ENCODE measurements around the gene PRDX4. TPM values are rescaled to one million over a fixed set of nuclear protein-coding genes. Genes with fewer than 3 reads are reported as not detected.
A peak's percentile ranks its signal among the peaks of the same experiment; 100 is the strongest.
"Not testable (repeated sequence)": the region's sequence is repeated elsewhere in the genome, so short reads cannot be mapped to it uniquely, and the experiment has no call there.

PRDX4 gene
- total RNA-seq, 1 experiment from 2014 or later = 474 TPM

DNA sequence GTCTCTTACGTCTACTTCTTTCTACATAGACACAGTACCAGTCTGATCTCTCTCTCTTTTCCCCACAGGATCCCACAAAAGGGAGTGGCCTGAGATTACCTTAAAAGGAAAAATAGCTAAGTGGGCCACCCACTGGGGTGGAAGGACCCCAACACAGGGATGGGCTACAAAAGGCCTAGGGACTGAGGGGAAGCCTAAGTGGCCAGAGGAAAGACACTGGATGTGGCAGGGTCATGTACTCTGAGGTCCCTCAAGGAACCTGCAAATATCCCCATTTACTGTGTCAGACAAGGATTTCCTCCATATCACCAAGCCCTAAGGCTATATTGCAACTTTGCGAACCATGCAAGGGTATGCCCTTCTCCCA is 6.5 kb upstream of the PRDX4 start:
- no peak for DNase-seq
- Histone ChIP-seq H3K27me3 (ENCODE audit: control insufficient read depth, insufficient read depth, low read length) (no peaks in the 10 kb centered on the region), H3K36me3 (replicated peaks; ENCODE audit: control insufficient read depth, insufficient read depth, low read length) (no peaks in the 10 kb centered on the region)

DNA sequence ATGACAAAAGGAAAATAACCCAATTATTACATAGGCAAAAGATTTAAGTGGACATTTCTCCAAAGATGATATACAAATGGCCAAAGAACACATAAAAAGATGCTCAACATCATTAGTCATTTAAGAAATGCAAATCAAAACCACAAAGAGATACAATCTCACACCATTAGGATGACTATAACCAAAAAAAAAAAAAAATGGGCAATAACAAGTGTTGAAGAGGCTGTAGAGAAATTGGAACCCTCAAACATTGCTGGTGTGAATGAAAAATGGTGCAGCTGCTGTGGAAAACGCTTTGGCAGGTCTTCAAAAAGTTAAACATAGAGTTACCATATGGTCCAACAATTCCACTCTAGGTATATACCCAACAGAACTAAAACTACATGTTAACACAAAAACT is 5.6 kb upstream of the PRDX4 start:
- H3K27me3 ChIP-seq (ENCODE audit: control insufficient read depth, insufficient read depth, low read length) = no peaks in the 10 kb centered on the region
- H3K36me3 ChIP-seq (replicated peaks; ENCODE audit: control insufficient read depth, insufficient read depth, low read length) = no peaks in the 10 kb centered on the region
- no peak for DNase-seq
- H3K4me3 ChIP-seq (ENCODE audit: insufficient read depth, low read depth, low read length) = no peak overlapping the region

More for the DNA sequence above, 6.5 kb upstream of the PRDX4 start:
- H3K4me3 ChIP-seq (ENCODE audit: insufficient read depth, low read depth, low read length) = no peak overlapping the region

DNA sequence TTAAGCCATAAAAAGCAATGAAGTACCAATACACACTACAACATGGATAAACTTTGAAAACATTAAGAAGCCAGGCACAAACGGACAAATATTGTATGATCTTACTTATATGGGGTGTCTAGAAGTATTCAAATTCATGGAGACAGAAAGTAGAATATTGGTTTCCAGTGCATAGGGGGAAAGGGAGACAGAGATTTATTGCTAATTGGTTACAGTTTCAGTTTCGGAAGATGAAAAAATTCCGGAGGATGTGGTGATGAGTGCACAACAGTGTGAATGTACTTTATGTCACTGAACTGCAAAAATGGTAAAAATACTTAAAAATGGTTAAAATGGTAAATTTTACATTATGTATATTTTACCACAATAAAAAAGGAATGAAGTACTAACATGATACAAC is 5.1 kb upstream of the PRDX4 start:
- no peaks in the 10 kb centered on the region for H3K36me3 ChIP-seq (replicated peaks; ENCODE audit: control insufficient read depth, insufficient read depth, low read length)
- H3K27me3 ChIP-seq (ENCODE audit: control insufficient read depth, insufficient read depth, low read length) = no peaks in the 10 kb centered on the region
- no peak overlapping the region for H3K4me3 ChIP-seq (ENCODE audit: insufficient read depth, low read depth, low read length)

DNA sequence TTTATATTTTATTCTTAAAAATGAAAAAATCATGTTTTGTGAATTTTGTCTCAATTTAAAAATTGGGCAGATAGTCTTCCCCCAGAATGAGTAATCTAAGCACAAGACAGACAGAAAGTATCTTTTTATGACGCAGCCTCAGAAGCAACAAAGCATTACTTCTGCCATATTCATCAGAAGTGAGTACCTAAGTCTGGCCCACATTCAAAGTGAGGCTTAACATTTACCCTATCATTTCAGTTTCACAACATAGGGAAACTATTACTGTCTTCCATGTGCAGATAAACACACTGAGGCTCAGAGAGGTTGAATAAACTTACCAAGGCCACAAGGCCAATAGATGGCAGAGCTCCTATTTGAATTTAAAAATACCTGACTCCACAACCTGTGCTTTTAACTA is 4.4 kb upstream of the PRDX4 start:
- Histone ChIP-seq H3K4me3 (ENCODE audit: insufficient read depth, low read depth, low read length) (no peak overlapping the region), H3K36me3 (replicated peaks; ENCODE audit: control insufficient read depth, insufficient read depth, low read length) (no peaks in the 10 kb centered on the region), H3K27me3 (ENCODE audit: control insufficient read depth, insufficient read depth, low read length) (no peaks in the 10 kb centered on the region)
- no peak for DNase-seq

More for the DNA sequence above, 5.1 kb upstream of the PRDX4 start:
- DNase-seq = no peak

DNA sequence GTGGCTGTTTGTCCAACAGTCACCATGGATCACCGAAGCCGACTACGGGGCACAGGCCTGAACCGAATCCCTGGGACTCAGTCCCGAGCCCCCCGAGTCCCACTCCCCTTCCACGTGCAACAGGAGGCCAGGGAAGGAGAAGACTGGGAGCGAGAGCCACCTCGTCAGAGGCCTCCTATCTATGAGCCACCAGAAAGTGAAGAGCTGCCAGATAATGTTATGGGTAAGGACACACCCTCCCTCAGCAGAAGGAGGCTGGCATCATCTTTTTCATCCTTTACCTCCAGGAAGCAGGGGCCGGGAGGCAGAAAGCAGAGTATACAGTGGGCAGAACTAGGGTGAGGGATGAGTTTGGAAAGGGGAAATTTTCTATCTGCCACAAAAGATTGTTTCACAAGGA is 2.8 kb upstream of the PRDX4 start:
- DNase-seq = no peak
- no peaks in the 10 kb centered on the region for H3K27me3 ChIP-seq (ENCODE audit: control insufficient read depth, insufficient read depth, low read length)
- no peaks in the 10 kb centered on the region for H3K36me3 ChIP-seq (replicated peaks; ENCODE audit: control insufficient read depth, insufficient read depth, low read length)
- H3K4me3 ChIP-seq (ENCODE audit: insufficient read depth, low read depth, low read length) = no peak overlapping the region

DNA sequence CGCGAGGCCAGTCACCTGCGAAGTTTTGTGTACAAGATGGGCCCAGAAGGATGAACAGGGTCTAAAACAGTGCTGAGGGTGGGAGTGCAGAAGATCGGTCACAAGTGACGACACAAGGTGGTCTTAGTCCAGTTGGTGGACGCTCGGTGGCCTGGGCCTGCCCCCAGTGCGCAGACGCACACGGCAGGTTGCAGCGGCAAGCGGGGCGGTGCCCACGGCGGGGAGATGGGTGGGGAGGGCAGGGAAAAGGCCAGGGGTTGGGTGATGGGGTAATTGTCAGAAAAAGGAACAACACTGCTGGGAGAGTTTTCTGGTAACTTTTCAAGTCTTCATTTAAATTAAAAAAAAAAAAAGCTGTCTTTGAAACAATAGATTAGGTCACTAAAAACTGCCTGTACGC is 1.0 kb upstream of the PRDX4 start:
- Histone ChIP-seq H3K36me3 (replicated peaks; ENCODE audit: control insufficient read depth, insufficient read depth, low read length) (peaks cover 3% of the 10 kb centered on the region), H3K27me3 (ENCODE audit: control insufficient read depth, insufficient read depth, low read length) (no peaks in the 10 kb centered on the region), H3K4me3 (ENCODE audit: insufficient read depth, low read depth, low read length) (no peak overlapping the region)
- peak; percentile 52 for DNase-seq

DNA sequence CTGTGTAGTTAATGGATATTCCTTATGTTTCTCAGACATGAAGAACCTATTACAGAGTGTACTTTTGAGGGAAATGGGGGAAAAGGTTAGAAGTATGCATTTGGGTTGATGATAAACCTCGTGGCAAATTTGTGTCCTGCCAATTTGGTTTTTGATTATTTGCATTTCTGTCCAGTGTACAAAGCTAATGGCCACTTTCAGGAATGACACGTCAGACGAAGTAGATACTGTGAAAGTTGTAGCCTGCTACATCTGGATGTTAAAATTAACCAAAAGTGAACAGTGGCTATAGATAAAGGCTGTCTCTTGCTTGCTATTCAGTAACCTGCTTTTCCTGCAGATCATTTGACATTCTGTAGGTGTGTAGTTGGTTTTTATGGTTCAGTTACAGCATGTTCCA is 1.0 kb downstream of the PRDX4 start:
- DNase-seq = no peak
- H3K36me3 ChIP-seq (replicated peaks; ENCODE audit: control insufficient read depth, insufficient read depth, low read length) = peaks cover 11% of the 10 kb centered on the region

DNA sequence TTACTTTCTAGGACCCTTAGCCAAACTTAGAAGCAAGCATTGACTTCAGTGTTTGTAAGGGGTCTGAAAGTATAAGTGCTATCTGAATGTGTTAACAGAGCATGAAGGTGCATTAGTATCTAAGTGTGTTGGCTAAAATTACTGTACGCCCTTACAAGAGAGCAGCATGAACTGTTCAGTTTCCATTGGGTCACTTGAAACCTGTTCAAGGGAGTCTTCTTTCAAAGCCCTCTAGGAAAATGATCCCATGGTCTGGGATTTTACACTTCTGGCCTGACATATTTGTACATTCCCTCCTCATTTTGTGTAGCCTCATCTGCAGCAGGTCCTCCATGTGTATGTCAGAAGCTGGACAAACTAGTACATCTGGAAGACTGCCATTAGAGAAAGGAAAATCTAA is 3.2 kb downstream of the PRDX4 start:
- no peak for DNase-seq
- no peaks in the 10 kb centered on the region for H3K27me3 ChIP-seq (ENCODE audit: control insufficient read depth, insufficient read depth, low read length)
- no peak overlapping the region for H3K4me3 ChIP-seq (ENCODE audit: insufficient read depth, low read depth, low read length)
- H3K36me3 ChIP-seq (replicated peaks; ENCODE audit: control insufficient read depth, insufficient read depth, low read length) = peaks cover 17% of the 10 kb centered on the region

More for the DNA sequence above, 1.0 kb downstream of the PRDX4 start:
- Histone ChIP-seq H3K4me3 (ENCODE audit: insufficient read depth, low read depth, low read length) (peak overlapping the region; percentile 87), H3K27me3 (ENCODE audit: control insufficient read depth, insufficient read depth, low read length) (no peaks in the 10 kb centered on the region)

DNA sequence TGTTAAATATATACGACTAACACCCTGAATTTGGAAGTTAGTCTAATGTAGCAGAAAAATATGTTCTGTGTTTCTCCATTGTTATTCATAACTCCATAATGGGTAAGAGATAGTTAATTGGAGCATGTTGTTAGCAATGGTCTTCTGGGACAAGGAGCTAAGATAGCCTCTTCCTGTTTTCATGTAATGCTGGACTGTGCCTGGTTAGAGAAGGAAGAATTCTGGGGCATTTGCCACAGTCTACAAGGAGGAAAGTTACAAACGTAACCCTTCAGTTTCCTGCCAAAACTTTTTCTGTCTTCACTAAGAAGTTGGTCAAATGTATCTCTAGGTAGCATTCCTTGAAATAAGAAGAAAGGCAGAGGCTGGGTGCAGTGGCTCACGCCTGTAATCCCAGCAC is 5.8 kb downstream of the PRDX4 start:
- no peak for DNase-seq
- Histone ChIP-seq H3K4me3 (ENCODE audit: insufficient read depth, low read depth, low read length) (no peak overlapping the region), H3K36me3 (replicated peaks; ENCODE audit: control insufficient read depth, insufficient read depth, low read length) (peaks cover 26% of the 10 kb centered on the region), H3K27me3 (ENCODE audit: control insufficient read depth, insufficient read depth, low read length) (no peaks in the 10 kb centered on the region)

DNA sequence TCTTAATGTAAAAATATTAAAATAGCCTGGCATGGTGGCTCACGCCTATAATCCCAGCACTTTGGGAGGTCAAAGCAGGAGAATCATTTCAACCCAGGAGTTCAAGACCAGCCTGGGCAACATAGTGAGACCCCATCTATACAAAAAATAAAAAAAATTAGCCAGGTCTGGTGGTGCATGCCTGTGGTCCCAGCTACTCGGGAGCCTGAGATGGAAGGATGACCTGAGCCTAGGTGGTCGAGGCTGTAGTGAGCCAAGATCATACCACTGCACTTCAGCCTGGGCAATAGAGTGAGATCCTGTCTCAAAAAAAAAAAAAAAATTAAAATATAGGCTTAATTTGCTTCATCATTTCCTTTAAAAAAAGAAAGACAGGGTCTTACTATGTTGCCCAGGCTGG is 9.2 kb downstream of the PRDX4 start:
- not testable (repeated sequence) for H3K27me3 ChIP-seq (ENCODE audit: control insufficient read depth, insufficient read depth, low read length); DNase-seq; H3K4me3 ChIP-seq (ENCODE audit: insufficient read depth, low read depth, low read length)
- H3K36me3 ChIP-seq (replicated peaks; ENCODE audit: control insufficient read depth, insufficient read depth, low read length) = peaks cover 28% of the 10 kb centered on the region

DNA sequence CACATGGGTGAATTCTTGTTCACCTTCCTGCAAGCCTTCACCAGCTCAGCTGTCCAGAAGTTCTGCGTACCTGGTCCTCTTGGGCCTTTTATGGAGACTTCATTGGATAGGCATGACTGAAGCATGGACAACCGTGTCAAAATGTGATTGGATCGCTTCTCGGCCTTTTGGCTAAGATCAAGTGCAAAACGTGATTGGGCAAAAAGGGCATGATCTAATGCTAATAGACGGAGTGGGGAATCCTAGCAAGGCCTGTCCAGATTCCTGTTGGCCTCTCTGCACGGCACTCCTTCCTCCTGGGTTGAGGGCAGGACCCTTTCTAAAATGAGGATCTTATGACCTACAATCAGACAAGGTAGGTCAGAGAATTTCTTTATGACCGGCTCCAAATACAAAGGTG is 24.9 kb downstream of the PRDX4 start:
- no peak overlapping the region for H3K4me3 ChIP-seq (ENCODE audit: insufficient read depth, low read depth, low read length)
- H3K27me3 ChIP-seq (ENCODE audit: control insufficient read depth, insufficient read depth, low read length) = no peaks in the 10 kb centered on the region
- no peak for DNase-seq
- H3K36me3 ChIP-seq (replicated peaks; ENCODE audit: control insufficient read depth, insufficient read depth, low read length) = no peaks in the 10 kb centered on the region

DNA sequence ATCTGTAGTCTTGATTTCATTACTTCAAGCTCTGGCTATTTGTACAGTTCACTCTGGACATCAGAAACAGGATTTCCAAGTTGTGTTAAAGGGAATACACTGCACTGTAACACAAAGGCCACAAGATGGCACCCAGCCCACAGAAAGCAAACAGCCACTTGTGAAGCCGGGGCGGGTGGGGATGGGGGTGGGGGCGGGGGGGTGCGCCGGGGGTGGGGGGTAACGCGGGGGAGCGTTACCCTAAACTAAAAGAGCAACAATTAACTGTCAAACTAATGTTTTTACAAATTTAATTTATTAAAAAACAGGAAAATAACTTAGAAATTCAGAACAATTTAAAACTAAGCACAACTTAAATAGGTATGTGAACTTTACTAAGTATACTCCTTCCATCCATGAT is 27.3 kb downstream of the PRDX4 start:
- DNase-seq = peak; percentile 78
- H3K36me3 ChIP-seq (replicated peaks; ENCODE audit: control insufficient read depth, insufficient read depth, low read length) = no peaks in the 10 kb centered on the region
- no peak overlapping the region for H3K4me3 ChIP-seq (ENCODE audit: insufficient read depth, low read depth, low read length)
- H3K27me3 ChIP-seq (ENCODE audit: control insufficient read depth, insufficient read depth, low read length) = no peaks in the 10 kb centered on the region

DNA sequence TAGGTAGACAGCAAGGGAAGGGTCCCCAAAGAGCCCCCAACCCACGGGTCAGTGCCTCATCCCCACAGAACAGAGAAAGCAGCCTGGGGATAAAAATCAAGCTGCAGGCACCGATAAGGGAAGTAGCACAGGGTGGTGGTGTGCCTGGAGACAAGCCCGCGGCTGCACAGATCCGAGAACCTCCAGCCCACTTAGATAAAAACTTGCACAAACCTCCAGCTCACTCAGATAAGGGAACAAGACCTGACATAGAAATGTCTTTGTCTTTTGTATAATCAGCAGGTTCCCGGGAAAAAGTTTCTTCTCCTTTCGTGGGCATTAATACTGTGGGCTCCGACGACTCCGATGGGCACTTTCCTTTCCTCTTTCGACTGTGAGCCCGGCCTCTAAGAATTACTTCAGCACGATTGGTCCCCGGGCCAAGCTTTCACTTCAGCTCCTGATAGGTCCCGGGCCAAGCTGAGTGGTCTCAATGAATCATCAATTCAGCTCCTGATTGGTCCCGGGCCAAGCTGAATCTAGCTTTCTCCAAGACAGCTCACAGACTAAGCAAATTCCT is 32.4 kb downstream of the PRDX4 start:
- H3K27me3 ChIP-seq (ENCODE audit: control insufficient read depth, insufficient read depth, low read length) = no peaks in the 10 kb centered on the region
- peak; percentile 59 for DNase-seq
- peaks cover 6% of the 10 kb centered on the region for H3K36me3 ChIP-seq (replicated peaks; ENCODE audit: control insufficient read depth, insufficient read depth, low read length)
- no peak overlapping the region for H3K4me3 ChIP-seq (ENCODE audit: insufficient read depth, low read depth, low read length)

DNA sequence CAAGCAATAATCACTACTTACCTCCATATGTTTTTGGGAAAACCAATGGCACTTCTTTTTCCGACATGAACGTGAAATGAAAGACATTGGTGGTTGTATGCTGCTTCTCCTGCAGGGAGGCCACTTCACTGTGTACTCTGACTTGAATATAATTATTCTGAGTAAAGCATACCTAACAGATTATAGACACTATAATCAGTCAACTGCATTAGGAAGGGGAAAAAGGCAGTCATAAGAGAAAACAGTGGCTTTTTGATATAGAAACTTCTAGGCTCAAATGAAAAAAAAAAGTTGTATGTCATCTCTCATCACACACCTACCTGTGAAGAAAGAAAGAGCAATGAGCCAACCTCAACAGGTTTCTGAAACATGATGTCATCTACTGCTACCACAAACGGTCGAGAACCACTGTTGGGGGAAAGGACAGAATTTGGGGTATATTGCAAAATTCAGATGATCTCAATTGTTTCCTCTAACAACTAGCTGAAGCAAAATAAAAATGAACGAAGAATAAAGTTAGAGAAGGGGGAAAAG is 37.4 kb downstream of the PRDX4 start:
- peaks cover 10% of the 10 kb centered on the region for H3K36me3 ChIP-seq (replicated peaks; ENCODE audit: control insufficient read depth, insufficient read depth, low read length)

DNA sequence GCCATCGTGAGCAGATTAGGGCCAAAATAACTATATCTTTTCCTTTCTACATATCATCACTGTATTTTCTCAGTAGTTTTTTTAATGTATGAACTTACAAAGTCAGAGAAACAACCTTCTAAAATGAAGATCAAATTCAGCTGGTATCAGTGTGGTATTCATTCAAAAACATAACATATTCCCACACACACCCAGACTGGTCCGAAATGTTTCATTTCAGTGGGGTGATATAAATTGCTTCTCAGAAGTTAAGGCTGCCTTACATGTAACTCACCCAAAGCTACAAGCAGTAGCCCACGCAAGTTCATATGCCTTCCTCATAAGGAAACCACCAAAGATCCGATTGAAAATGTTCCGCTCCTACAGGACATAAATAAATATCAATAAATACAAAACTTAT is 37.9 kb downstream of the PRDX4 start:
- Histone ChIP-seq H3K27me3 (ENCODE audit: control insufficient read depth, insufficient read depth, low read length) (no peaks in the 10 kb centered on the region), H3K4me3 (ENCODE audit: insufficient read depth, low read depth, low read length) (no peak overlapping the region), H3K36me3 (replicated peaks; ENCODE audit: control insufficient read depth, insufficient read depth, low read length) (peaks cover 10% of the 10 kb centered on the region)
- DNase-seq = no peak

More for the DNA sequence above, 37.4 kb downstream of the PRDX4 start:
- no peak for DNase-seq
- Histone ChIP-seq H3K27me3 (ENCODE audit: control insufficient read depth, insufficient read depth, low read length) (no peaks in the 10 kb centered on the region), H3K4me3 (ENCODE audit: insufficient read depth, low read depth, low read length) (no peak overlapping the region)

All from H7 (cell line).